ENCODE data around the gene RSKR.

DNA sequence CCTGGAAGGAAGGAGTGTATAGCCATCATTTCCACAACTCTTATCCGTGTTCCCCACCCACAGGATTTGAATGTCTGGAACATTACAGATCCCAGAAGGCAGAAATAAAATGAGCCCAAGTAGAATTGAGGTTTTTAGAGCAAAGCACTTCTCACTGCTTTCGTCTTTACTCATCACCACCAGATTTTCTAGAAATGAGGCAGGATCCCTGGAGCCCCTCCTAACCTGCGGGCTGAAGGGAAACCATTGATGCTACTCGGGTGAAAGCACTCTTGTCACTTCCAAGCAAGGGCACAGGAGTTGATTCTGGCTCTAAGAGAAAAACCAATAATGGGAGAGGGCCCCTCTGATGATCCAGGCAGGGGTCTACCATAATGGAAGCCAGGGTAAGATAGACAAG is 34.5 kb downstream of the RSKR start:
- TF ChIP-seq POLR2AphosphoS5 (IDR thresholded peaks at IDR 0.05; ENCODE audit: borderline replicate concordance, low read depth, low read length): no peak
- TF ChIP-seq EZH2 (IDR thresholded peaks at IDR 0.05): no peak

Measured in SK-N-MC (cell line).